Measurements from ENCODE around the gene PRSS21. TPM values are rescaled to one million over a fixed set of nuclear protein-coding genes. Genes with fewer than 3 reads are reported as not detected.

PRSS21 gene
- total and polyA plus RNA-seq, 2 donors from 2014 or later = 0.54 TPM; not detected in 1

GRCh38 chr16:2787961-2788360 is 29.1 kb upstream of the PRSS21 start:
- no peak for TF ChIP-seq CTCF (IDR thresholded peaks at IDR 0.05; ENCODE audit: borderline replicate concordance, extremely low read depth, insufficient read depth)
- intact Hi-C loops (cut with DNase I) = no loop called here
- Histone ChIP-seq H3K9ac (ENCODE audit: low read length in 3 of 3) (no peak overlapping the region), H3K36me3 (ENCODE audit: control insufficient read depth in 2 of 3, insufficient read depth in 3 of 3, low read length in 3 of 3) (no peaks in the 10 kb centered on the region), H3K4me1 (ENCODE audit: control insufficient read depth in 2 of 3, insufficient read depth in 2 of 3, low read depth in 1 of 3, low read length in 3 of 3) (no peaks in the 10 kb centered on the region), H3K27ac (ENCODE audit: low read depth in 2 of 2, low read length in 2 of 2) (no peak overlapping the region), H3K4me3 (ENCODE audit: low read length in 3 of 3) (no peak overlapping the region), H3K27me3 (ENCODE audit: control insufficient read depth, insufficient read depth, low read length) (peaks cover 4% of the 10 kb centered on the region), H3K9me3 (ENCODE audit: control insufficient read depth in 2 of 3, insufficient read depth in 1 of 3, low read length in 3 of 3) (no peaks in the 10 kb centered on the region)
- peak in 1 of 5 donors; percentile 34 for DNase-seq
- no peak for FAIRE-seq

GRCh38 chr16:2790631-2791030 is 26.4 kb upstream of the PRSS21 start:
- TF ChIP-seq CTCF (IDR thresholded peaks at IDR 0.05; ENCODE audit: borderline replicate concordance, extremely low read depth, insufficient read depth) = no peak
- intact Hi-C loops (cut with DNase I) = no loop called here
- Histone ChIP-seq H3K9me3 (ENCODE audit: control insufficient read depth in 2 of 3, insufficient read depth in 1 of 3, low read length in 3 of 3) (no peaks in the 10 kb centered on the region), H3K9ac (ENCODE audit: low read length in 3 of 3) (no peak overlapping the region), H3K4me1 (ENCODE audit: control insufficient read depth in 2 of 3, insufficient read depth in 2 of 3, low read depth in 1 of 3, low read length in 3 of 3) (no peaks in the 10 kb centered on the region), H3K27ac (ENCODE audit: low read depth in 2 of 2, low read length in 2 of 2) (no peak overlapping the region), H3K4me3 (ENCODE audit: low read length in 3 of 3) (no peak overlapping the region), H3K27me3 (ENCODE audit: control insufficient read depth, insufficient read depth, low read length) (peaks cover 4% of the 10 kb centered on the region), H3K36me3 (ENCODE audit: control insufficient read depth in 2 of 3, insufficient read depth in 3 of 3, low read length in 3 of 3) (no peaks in the 10 kb centered on the region)
- DNase-seq (peak in 1 of 5 donors; percentile 3), FAIRE-seq (no peak)

- Histone ChIP-seq H3K9ac (ENCODE audit: low read length in 3 of 3) (no peak overlapping the region), H3K4me3 (ENCODE audit: low read length in 3 of 3) (no peak overlapping the region), H3K36me3 (ENCODE audit: control insufficient read depth in 2 of 3, insufficient read depth in 3 of 3, low read length in 3 of 3) (no peaks in the 10 kb centered on the region), H3K27ac (ENCODE audit: low read depth in 2 of 2, low read length in 2 of 2) (no peak overlapping the region), H3K27me3 (ENCODE audit: control insufficient read depth, insufficient read depth, low read length) (peaks cover under 1% of the 10 kb centered on the region), H3K4me1 (ENCODE audit: control insufficient read depth in 2 of 3, insufficient read depth in 2 of 3, low read depth in 1 of 3, low read length in 3 of 3) (no peaks in the 10 kb centered on the region), H3K9me3 (ENCODE audit: control insufficient read depth in 2 of 3, insufficient read depth in 1 of 3, low read length in 3 of 3) (no peaks in the 10 kb centered on the region)
- TF ChIP-seq CTCF (IDR thresholded peaks at IDR 0.05; ENCODE audit: borderline replicate concordance, extremely low read depth, insufficient read depth) = no peak
- intact Hi-C loops (cut with DNase I) = no loop called here
- peak in 2 of 5 donors; percentile 21 to 31 for DNase-seq
- FAIRE-seq = no peak
Observed at GRCh38 chr16:2791174-2791573, 25.9 kb upstream of the PRSS21 start.

DNA sequence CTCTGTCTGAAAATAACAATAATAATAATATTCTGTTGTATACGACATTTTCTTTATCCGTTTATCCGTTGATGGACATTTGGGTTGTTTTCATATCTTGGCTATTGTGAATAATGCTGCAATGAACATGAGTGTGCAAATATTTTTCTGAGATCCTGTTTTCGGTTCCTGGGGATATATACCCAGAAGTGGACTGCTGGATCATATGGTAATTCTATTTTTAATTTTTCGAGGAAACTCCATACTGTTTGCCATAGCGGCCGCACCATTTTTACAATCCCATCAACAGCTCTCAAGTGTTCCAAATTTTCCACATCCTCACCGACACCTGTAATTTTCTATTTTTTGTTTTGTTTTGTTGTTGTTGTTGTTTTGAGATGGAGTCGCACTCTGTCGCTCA is 24.1 kb upstream of the PRSS21 start:
- no peak for DNase-seq
- no peaks in the 10 kb centered on the region for H3K4me1 ChIP-seq (ENCODE audit: control insufficient read depth in 2 of 3, insufficient read depth in 2 of 3, low read depth in 1 of 3, low read length in 3 of 3)
- H3K36me3 ChIP-seq (ENCODE audit: control insufficient read depth in 2 of 3, insufficient read depth in 3 of 3, low read length in 3 of 3) = no peaks in the 10 kb centered on the region
- intact Hi-C loops (cut with DNase I) = no loop called here
- no peak for TF ChIP-seq CTCF (IDR thresholded peaks at IDR 0.05; ENCODE audit: borderline replicate concordance, extremely low read depth, insufficient read depth)
- no peaks in the 10 kb centered on the region for H3K27me3 ChIP-seq (ENCODE audit: control insufficient read depth, insufficient read depth, low read length)
- no peak for FAIRE-seq
- no peak overlapping the region for H3K27ac ChIP-seq (ENCODE audit: low read depth in 2 of 2, low read length in 2 of 2)
- no peak overlapping the region for H3K9ac ChIP-seq (ENCODE audit: low read length in 3 of 3)
- no peaks in the 10 kb centered on the region for H3K9me3 ChIP-seq (ENCODE audit: control insufficient read depth in 2 of 3, insufficient read depth in 1 of 3, low read length in 3 of 3)
- H3K4me3 ChIP-seq (ENCODE audit: low read length in 3 of 3) = no peak overlapping the region

Data from kidney (tissue), 14 donors.